ENCODE results near the gene PCSK6.
"Not testable (repeated sequence)": the region's sequence is repeated elsewhere in the genome, so short reads cannot be mapped to it uniquely, and the experiment has no call there.

PCSK6 gene

GRCh38 chr15:101362986-101363566 is 126.4 kb downstream of the PCSK6 start:
- peak in 2 of 42 donors; percentile 6 to 9 for DNase-seq
- intact Hi-C loops (cut with DNase I): no loop called here

DNA sequence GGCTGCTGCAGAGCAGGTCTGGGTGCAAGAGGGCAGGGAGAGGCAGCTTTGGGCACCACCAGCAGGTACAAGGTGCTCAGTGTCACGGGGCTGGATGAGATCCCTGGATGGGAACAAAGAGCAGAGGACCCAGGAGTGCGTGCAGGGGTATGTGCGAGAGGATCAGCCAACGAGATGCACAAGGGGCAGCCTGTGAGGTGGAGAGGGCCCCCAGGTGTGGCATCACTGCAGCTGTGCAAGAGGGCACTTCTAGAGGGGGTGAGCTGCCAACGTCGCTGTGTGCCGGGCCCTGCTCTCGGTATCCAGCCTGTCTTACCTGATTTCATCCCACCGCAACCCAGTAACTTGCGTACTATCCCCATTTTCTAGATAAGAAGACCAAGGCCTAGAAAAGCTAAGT is 127.1 kb downstream of the PCSK6 start:
- peak in 2 of 42 donors; percentile 1 to 4 for DNase-seq
- intact Hi-C loops (cut with DNase I): no loop called here

GRCh38 chr15:101361418-101361817 is 128.1 kb downstream of the PCSK6 start:
- intact Hi-C loops (cut with DNase I): no loop called here
- peak in 1 of 42 donors; percentile 5 for DNase-seq

- intact Hi-C loops (cut with DNase I): no loop called here
- DNase-seq: peak in 33 of 42 donors; percentile 33 to 84 (median 57)
Measured at GRCh38 chr15:101359365-101359947, 130.1 kb downstream of the PCSK6 start.

DNA sequence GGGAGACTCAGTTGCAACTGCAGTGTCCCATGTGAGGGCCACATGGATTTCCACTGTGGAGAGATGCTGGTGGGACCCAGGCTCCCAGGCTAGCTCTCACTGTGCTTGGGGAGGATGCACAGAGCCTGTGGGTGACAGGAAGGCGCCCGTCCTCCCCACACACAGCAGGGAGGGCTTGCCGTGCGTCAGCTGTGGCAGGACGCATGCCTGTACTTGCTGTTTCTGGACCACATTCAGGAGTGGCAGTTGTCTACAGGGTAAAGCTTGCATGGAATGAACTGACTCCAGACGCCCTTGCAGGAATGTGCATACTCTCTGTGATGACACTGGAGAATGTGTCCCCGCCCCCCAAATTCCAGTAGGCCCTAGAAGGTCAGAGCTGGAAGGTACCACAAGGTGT is 130.6 kb downstream of the PCSK6 start:
- intact Hi-C loops (cut with DNase I): no loop called here
- peak in 4 of 42 donors; percentile 16 to 42 (median 29) for DNase-seq

DNA sequence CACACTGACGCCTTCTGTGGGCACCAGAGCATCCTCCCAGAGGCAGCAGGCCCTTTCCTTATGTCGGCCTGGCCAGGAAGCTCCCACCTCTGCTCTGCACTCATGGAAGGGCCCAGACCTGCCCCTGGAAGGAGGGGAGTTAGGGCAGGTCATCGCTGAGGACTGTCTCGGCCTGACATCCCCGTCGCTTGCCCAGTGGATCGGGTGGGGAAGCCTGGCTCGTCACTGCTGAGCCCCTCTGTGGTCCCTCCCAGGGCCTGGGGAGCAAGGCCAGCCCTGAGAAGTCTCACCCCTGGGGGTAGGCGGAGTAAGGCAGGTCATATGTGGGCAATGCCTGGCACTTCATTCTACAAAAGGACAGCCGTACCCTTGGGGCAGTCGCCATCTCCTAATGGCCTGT is 131.6 kb downstream of the PCSK6 start:
- intact Hi-C loops (cut with DNase I): no loop called here
- DNase-seq: peak in 2 of 42 donors; percentile 12 to 29

GRCh38 chr15:101357333-101357732 is 132.2 kb downstream of the PCSK6 start:
- DNase-seq: peak in 2 of 42 donors; percentile 8 to 42
- intact Hi-C loops (cut with DNase I): no loop called here

GRCh38 chr15:101356512-101357172 is 132.9 kb downstream of the PCSK6 start:
- peak in 1 of 42 donors; percentile 8 for DNase-seq
- intact Hi-C loops (cut with DNase I): not testable (repeated sequence)

DNA sequence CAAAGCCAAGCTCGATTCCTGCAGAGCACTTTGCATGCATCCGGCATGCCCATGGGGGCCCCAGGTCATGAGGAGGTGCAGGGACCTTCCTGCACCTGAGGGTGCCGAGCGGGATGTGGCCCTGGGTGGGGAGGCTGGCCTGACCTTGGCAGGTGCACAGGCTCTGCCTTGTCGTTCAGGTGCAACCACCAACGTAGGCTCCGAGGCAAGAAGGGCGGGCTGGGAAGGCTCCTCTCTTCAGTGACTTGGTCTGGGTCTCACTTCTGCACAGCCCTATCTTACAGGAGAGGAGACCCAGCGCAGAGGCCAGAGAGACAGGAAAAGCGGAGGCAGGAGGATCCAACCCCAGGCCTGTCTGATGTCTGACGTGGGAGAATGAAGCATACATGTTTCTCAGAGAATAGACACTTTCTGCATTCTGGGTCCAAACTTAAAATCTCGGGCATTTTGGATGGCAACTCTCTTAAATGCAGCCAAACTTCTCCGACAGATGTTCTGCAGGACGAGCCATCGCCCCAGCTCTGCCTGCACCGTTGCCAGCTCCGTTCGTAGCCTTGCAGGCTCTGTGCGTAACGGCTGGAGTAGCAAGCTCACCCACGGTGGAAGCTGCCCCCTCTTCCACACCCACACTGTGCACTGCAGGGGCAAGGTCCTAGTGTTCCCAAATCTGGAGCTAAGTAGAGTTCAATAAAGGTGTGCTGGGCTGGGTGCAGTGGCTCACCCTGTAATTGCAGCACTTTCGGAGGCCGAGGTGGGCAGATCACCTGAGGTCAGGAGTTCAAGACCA is 133.6 kb downstream of the PCSK6 start:
- intact Hi-C loops (cut with DNase I): no loop called here
- DNase-seq: peak in 13 of 42 donors; percentile 14 to 67 (median 46)

- DNase-seq: peak in 6 of 42 donors; percentile 36 to 60 (median 45)
- intact Hi-C loops (cut with DNase I): no loop called here
Measured at GRCh38 chr15:101354891-101355623, 134.4 kb downstream of the PCSK6 start.

- DNase-seq: peak in 1 of 42 donors; percentile 43
- intact Hi-C loops (cut with DNase I): no loop called here
Measured at GRCh38 chr15:101353240-101353639, 136.3 kb downstream of the PCSK6 start.

DNA sequence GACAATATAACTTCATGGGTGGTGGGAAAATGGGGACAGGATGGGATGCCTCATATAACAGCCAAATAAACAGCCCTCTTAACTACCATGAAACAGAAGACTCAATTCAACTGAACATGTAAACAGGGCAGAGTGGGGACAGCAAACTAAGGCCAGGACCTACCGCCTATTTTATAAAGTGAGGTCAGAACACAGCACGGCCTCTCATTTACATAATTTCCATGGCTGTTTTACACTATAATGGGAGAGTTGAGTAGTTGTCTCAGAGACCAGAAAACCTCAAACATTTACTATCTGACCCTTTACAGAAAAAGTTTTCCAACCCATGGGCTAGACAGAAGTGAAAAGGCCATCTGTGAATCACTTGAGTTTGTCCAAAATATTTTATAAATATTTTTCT is 137.8 kb downstream of the PCSK6 start:
- DNase-seq: no peak
- intact Hi-C loops (cut with DNase I): no loop called here

DNA sequence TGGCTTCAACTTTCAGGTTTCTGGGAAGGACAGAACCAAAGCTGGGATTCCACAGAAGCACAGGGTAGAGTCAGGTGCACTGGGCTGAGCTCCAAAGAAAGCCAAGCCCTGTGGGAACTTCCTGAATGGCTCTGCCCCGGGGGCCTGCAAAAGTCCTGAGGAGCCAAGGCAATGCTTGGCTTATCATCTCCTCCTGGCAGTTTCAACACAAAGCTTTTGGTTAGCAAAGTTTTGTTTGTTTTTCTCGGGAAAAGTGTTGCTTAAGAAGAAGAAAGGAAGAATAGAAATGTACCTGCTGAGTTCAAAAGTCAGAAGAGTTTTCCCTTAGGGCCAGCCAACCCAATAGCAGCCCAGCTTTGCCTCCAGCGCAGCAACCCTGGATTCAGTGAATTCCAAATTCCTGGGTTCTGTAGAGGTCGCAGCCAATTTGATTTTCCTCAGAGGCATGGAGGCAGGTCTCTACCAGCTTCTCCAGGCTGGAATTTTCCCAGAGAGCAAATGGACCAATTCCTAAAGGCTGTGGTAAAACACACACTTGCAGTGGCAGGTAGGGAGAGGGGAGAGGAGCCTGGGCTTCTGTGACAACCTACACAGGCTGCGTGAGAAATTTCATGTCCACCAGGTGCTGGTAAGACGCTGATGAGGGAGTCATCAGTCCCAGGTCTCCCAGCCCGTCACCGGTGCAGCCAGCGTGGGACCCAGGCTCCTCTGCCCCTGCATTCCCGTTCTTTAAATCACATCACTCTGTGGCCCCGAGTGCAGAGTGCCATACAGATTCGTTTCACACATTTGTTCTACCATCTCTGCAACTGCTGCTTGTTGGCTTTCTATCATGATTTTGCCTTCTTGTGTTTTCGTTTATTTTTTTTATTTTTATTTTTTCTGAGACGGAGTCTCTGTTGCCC is 140.2 kb downstream of the PCSK6 start:
- DNase-seq: peak in 4 of 42 donors; percentile 8 to 32 (median 23)

DNA sequence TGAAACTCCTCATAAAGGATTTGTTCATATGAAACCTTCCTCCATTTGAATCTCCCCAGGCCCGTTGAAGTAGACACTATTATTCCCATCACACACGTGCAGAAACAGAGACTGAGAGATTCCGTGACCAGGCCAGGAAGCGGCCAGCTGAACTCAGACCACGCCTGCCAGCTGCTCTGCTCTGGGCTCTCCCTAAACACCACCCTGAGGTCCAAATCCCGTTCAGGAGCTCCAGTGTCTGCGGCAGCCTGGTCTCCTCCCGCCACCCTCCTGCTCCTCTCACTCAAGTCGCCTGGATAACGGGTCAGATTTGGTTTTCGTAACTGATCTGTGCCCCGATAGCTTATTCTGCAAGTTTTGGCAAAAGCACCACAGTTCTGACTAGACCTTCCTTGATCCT is 140.9 kb downstream of the PCSK6 start:
- DNase-seq: peak in 3 of 42 donors; percentile 14 to 37 (median 34)

More for the DNA sequence above, 140.2 kb downstream of the PCSK6 start:
- intact Hi-C loops (cut with DNase I): no loop called here

GRCh38 chr15:101348015-101348414 is 141.5 kb downstream of the PCSK6 start:
- intact Hi-C loops (cut with DNase I): no loop called here
- DNase-seq: peak in 5 of 42 donors; percentile 8 to 36 (median 16)

More for the DNA sequence above, 140.9 kb downstream of the PCSK6 start:
- intact Hi-C loops (cut with DNase I): no loop called here

GRCh38 chr15:101347454-101347853 is 142.1 kb downstream of the PCSK6 start:
- intact Hi-C loops (cut with DNase I): no loop called here
- DNase-seq: peak in 4 of 42 donors; percentile 10 to 34 (median 22)

- DNase-seq: peak in 12 of 42 donors; percentile 16 to 53 (median 38)
- intact Hi-C loops (cut with DNase I): no loop called here
Measured at GRCh38 chr15:101346928-101347327, 142.6 kb downstream of the PCSK6 start.

DNA sequence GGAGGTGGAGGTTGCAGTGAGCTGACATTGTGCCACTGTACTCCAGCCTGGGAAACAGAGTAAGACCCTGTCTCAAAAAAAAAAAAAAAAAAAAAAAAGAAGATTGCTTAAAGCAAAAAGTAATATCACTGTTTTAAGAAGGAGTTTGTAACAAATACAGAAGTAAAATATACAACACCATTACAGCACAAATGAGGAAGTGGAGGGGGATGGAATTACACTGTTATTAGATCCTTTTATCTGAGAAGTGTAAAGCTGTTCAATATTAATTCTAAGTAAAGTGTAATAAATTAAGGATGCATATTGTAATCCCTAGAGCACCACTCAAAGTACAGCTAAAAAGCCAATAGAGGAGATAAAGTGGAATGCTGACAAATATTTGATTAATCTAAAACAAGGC is 147.5 kb downstream of the PCSK6 start:
- intact Hi-C loops (cut with DNase I): no loop called here
- DNase-seq: no peak
